NCI-H82 (cell line): Measurements from ENCODE around the gene PELI1.
"Not testable (repeated sequence)": the region's sequence is repeated elsewhere in the genome, so short reads cannot be mapped to it uniquely, and the experiment has no call there.

Experiments used
- DNase-seq: peaks from one replicate; lab custom pipeline; 2025; lab: John Stamatoyannopoulos, UW

PELI1 gene

GRCh38 chr2:64085936-64086335 is 58.3 kb downstream of the PELI1 start:
- DNase-seq, result no peak

- peak; percentile 32 for DNase-seq
These were observed 63.2 kb downstream of the PELI1 start for GRCh38 chr2:64081046-64081445.

GRCh38 chr2:64080179-64080578 is 64.0 kb downstream of the PELI1 start:
- no peak for DNase-seq

GRCh38 chr2:64079688-64080087 is 64.5 kb downstream of the PELI1 start:
- DNase-seq, result not testable (repeated sequence)

- DNase-seq, result not testable (repeated sequence)
These were observed 67.4 kb downstream of the PELI1 start for GRCh38 chr2:64076828-64077227.

- peak; percentile 33 for DNase-seq
These were observed 69.6 kb downstream of the PELI1 start for GRCh38 chr2:64074616-64075015.

- DNase-seq, result peak; percentile 96
These were observed 76.9 kb downstream of the PELI1 start for GRCh38 chr2:64067326-64067725.

- no peak for DNase-seq
These were observed 78.7 kb downstream of the PELI1 start for GRCh38 chr2:64065516-64065915.

GRCh38 chr2:64063924-64064331 is 80.3 kb downstream of the PELI1 start:
- DNase-seq, result peak; percentile 89

- no peak for DNase-seq
These were observed 80.8 kb downstream of the PELI1 start for GRCh38 chr2:64063454-64063853.

- DNase-seq, result no peak
These were observed 81.4 kb downstream of the PELI1 start for GRCh38 chr2:64062840-64063239.

- DNase-seq, result no peak
These were observed 85.0 kb downstream of the PELI1 start for GRCh38 chr2:64059270-64059669.

GRCh38 chr2:64056021-64056420 is 88.2 kb downstream of the PELI1 start:
- no peak for DNase-seq

- DNase-seq, result no peak
These were observed 89.9 kb downstream of the PELI1 start for GRCh38 chr2:64054161-64054915.

- DNase-seq, result no peak
These were observed 91.6 kb downstream of the PELI1 start for GRCh38 chr2:64052463-64053241.

GRCh38 chr2:64049633-64050220 is 94.5 kb downstream of the PELI1 start:
- peak; percentile 93 for DNase-seq

GRCh38 chr2:64045938-64046337 is 98.3 kb downstream of the PELI1 start:
- no peak for DNase-seq
